Glomerular visceral epithelial cell (primary cell): Measurements from ENCODE around the gene ZG16B.

Experiments used
- DNase-seq: peaks from one replicate; pipeline ENCODE4 v3.0.0-alpha.2; 2016; ENCODE audit errors: extremely low spot score

The ZG16B gene

DNA sequence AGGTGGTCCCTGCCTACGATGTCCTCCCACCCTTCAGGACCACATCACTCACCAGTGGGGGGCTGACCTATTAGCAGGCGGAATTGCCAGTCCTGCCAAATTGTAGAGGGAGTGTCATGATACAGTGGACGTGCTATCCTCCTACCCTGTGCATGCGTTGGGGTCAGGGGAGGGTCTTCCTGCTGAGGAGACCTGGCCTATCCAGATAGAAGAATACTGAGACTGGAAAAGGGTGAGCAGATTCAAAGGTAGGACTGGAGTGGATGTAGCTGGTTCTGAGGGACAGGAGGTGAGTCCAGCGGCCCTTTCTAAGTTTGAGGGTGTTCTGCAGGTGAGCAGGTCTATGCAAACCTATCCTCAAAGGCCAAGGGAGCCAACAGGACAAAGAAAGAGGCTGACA lies 23.8 kb upstream of the ZG16B start:
- no peak for DNase-seq

DNA sequence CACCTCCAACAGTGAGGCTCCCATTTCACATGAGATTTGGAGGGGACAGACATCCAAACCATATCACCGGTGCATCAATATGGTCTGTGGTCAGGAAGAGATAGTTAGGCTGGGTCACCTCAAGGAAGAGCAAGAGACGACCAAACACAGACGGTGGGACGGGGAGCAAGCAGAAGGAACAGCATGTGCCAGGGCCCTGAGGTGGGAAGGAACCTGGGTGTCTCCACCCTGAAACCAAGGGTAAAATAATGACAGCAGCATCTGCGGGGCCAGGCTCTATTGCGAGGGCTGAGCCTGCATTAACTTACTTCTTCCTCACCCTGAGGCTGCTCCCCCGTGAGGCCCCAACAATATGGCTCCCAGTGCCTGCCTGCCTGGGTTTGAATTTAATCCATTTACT lies 21.9 kb upstream of the ZG16B start:
- DNase-seq: no peak

DNA sequence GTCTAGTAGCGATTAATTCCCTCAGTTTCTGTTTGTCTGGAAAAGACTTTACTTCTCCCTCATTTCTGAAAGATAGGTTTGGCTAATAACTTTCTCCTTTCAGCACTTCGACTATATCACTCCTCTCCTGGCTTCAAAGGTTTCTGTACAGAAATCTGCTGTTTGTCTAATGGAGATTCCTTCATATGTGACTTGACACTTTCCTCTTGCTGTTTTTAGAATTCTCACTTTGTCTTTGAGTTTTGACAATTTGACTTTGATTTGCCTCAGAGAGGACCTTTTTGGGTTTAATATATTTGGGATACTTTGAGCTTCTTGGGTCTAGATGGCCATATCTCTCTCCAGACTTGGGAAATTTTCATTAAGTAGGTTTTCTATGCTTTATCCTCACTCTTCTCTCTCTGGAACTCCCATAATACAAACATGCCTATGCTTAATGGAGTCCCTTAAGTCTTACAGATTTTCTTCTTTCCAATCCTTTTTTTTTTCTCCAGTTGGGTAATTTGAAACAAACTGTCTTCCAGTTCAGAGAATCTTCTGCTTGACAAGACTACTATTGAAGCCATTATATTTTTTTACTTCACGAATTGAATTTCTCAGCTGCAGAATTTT lies 20.8 kb upstream of the ZG16B start:
- no peak for DNase-seq

DNA sequence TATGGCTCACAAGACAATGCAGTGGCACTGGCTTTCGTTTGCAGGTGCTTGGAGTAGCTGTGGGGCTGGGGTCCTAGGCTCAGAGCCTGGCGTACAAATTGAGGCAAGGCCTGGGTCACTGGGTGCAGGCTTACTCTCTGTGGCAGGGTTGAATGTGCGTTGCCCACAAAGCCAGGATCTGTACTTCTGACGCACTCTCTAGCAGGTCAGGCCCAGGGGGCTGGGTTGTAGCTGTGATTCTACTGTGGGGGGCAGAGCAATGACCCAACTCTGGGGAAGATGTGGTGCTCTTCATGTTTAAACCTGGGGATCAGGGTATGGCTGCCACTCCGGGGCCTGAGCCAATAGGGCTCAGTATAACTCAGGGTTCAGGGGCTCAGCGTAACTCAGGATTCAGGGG lies 19.5 kb upstream of the ZG16B start:
- no peak for DNase-seq

DNA sequence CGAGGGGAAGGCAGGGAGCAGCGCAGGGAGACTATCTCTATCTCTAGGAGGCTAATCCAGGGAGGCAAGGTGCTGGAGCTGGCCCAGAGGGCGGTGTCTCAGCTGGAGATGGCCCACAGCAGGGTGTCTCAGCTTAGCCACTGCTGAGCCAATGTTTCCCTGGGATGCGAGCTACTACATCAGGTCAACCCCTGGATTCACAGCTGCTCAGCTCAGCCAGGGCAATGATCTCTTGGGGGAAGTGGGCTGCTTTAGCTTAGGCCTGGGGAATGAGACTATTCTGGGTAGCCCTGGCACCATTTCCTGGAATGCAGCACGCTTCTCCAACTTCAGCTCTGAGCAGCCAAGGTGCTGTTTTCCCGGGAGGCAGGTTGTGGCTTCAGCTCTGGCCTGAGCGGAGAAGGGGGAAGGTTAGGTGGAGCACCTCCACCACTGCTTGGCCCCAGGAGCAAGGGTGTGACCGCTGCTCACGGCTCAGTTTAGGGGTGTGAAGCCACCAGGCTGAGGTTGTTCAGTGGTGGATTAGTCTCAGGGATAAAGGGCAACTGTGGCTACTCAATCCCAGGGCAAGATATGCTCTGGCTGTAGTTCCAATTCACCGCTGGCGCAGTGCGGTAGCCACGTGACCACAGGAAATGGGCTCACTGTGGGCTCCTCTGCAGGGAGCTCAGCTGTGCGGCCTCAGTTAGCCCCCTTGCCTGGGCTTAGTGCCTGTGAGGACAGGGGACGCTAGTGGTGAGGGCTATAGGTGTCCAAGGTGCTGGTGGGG lies 18.2 kb upstream of the ZG16B start:
- no peak for DNase-seq

DNA sequence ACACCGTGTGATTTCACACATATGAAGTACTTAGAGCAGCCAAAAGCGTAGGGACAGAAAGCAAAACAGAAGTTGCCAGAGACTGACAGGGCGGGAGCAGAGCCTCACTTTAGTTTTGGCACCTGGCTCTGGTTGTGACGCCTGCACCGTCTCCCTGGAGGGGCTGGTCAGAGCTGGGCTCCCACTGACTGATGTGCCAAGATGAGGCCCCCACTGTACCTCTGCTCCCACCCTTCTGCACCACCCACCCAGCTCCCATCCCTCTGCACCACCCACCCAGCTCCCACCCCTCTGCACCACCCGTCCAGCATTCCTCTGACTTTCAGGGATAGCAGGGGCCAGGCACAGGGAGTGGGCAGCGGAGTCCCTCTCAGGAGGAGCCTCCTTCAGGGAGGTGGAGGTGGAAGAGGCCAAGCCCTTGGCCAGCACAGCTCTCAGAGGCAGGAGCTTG lies 16.3 kb upstream of the ZG16B start:
- no peak for DNase-seq

DNA sequence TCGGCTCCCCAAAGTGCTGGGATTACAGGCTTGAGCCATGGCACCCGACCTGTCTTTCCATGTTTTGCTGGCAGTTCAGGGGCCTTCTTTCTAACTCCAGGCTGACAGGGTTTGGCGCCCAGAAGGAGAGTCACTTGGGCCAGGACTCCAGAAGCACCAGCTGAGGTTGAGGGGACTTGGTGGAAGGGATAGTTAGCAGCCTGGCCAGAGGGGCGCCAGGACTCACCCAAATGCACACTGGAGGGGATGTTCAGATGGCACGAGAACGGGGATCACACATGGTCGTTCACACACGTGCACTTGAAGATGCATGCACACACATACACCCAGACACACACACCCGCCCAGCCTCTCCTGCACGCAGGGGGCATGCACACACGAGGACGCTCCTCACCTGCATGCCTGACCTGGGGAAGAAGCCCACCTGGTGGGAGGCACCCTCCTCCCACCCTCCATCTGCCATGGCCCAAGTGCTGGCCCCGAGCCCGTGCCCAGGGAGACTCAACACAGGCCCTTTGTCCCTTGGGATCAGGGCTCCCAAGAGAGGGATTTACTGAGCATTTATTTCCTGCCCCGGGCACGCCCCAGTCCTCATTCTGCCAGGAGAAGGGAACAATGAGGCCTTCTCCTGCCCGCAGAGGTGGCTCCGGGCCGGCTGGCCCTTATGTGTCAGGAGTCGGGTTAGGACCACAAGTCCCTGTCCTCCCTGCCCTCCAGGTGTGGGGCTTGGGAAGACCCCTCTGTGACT lies 15.4 kb upstream of the ZG16B start:
- DNase-seq: no peak

DNA sequence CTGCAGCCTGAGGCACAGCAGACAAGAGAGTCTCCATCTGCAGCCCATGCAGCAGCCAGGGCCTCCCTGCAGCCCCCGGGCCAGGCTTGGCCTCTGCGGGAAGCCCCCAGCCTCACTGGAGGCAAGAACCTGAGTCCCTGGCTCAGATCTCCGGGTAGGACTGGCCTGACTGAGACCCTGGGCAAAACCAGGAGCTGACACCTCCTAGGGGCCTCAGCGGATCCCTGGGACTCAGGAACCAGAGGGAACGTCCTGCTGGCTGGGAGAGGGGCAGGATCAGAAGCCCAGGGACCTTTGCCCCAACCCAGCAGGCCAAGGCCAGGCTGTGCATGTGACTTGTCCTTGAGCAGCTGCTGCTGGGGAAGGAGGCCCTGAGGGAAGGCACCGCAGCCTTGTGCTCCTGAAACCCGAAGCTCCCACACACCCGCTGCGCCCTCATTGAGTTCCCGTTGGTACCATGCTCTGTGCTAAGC lies 14.8 kb upstream of the ZG16B start:
- DNase-seq: no peak

DNA sequence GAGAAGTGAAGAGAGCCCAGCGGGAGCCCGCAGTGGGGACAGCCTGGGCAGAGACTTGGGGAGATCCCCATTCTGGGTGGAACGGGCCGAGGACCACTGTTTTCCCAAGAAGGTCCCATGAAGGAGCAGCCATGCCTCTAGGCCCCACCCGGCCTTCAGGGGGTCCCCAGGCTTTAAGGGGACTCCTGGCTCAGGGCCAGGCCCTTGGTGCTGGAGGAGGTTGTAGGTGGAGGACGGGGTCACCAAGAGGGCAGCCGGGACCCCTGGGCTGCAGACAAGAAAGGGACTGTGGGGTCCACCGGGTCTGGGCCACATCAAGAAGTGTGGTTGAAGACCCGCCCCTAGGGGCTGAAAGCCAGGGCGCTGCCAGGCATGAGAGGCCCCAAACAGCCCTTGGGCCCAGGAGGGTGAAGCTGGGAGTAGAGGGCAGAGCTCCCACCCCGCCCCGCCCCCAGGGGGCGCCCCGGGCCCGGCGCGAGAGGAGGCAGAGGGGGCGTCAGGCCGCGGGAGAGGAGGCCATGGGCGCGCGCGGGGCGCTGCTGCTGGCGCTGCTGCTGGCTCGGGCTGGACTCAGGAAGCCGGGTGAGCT lies 13.3 kb upstream of the ZG16B start, which contains the start of gene PRSS21:
Gene PRSS21, plus strand, starts transcription at position 487 of the 589 bp plus-strand sequence. Its CDS starts 32 bp downstream, at position 519.
- DNase-seq: no peak

DNA sequence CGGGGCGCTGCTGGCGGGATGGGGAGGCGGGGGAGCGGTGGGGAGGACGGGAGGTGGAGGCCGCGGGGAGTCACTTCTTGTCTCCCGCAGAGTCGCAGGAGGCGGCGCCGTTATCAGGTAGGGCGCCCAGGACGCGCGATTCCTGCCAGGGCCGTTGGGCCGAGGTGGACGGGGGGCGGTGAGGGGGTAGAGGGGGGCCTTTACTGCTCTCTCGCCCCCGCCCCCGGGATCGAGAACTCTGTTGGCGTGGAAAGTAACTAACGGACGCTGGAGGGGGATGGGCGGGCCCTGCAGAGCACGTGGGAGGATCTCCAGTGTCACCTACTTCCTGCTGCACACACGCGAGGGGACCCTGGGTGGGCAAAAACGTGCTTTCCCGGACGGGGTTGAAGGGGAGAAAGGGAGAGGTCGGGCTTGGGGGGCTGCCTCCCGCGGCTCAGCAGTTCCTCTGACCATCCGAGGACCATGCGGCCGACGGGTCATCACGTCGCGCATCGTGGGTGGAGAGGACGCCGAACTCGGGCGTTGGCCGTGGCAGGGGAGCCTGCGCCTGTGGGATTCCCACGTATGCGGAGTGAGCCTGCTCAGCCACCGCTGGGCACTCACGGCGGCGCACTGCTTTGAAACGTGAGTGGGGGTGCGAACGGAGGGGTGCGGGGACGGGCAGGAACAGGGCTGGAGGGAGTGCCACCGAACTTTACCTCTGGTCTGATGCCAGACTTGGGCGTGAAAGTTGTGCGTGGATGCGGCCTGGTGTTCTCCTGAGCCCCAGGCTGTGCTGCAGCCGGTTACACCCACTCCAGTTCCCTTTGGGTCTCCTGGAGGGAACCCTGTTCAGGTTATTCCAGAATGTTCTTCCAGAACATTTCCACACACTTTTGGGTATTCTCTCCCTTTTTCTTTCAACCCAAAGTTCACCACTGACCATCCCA lies 12.5 kb upstream of the ZG16B start:
- no peak for DNase-seq

DNA sequence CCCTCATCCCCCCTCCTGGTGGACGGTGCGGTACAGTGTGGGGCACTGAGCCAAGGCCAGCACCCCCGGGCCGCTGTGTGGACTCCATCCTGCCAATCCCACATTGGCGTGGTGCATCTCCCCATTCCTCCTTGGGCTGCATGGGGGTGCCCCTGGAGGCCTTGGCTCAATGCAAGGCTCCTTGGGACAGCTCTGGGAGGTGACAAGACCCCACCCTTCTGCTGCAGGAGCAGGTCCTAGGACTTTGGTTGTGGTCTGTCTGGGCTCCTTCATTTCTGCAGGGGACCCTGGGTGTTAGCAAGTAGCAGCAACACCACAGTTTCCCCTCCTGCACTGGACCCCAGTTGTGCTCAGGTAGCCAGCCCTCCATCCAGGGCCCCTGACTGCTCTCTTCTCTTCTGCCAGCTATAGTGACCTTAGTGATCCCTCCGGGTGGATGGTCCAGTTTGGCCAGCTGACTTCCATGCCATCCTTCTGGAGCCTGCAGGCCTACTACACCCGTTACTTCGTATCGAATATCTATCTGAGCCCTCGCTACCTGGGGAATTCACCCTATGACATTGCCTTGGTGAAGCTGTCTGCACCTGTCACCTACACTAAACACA lies 11.7 kb upstream of the ZG16B start:
- no peak for DNase-seq

DNA sequence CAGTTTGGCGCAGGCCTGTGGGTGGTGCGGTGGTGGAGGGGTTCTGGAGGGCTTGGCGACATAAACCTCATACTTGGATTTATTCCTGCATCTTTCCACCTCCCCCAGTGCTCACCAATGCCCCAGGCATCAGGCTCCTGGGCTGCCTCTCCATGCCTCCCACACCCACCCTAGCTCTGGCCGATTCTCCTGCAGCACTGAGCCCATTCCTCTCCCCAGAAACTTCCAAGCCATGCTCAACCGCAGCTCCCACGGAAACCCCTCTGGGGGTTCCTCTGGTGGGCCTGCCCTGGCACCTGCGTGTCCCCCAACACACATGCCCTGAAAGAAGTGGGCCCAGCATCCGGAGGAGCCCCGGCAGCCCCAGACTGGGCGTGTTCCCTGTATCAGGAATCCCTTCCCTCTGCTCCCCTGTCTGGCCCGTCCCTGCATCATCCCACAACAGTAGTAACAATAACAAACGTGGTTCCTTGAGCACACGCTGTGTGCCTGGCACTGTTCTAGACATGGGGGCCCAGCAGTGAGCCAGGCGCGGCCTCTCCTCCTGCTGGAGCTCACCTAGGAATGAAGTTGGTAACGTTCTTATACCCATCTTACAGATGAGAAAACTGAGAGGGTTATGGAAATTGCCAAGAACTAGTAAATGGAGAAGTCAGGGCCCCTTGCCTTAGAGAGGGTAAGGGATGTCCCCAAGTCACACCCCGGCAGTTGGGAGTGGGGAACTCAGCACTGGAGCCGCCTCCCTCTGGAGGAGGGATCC lies 10.7 kb upstream of the ZG16B start:
- DNase-seq: no peak

DNA sequence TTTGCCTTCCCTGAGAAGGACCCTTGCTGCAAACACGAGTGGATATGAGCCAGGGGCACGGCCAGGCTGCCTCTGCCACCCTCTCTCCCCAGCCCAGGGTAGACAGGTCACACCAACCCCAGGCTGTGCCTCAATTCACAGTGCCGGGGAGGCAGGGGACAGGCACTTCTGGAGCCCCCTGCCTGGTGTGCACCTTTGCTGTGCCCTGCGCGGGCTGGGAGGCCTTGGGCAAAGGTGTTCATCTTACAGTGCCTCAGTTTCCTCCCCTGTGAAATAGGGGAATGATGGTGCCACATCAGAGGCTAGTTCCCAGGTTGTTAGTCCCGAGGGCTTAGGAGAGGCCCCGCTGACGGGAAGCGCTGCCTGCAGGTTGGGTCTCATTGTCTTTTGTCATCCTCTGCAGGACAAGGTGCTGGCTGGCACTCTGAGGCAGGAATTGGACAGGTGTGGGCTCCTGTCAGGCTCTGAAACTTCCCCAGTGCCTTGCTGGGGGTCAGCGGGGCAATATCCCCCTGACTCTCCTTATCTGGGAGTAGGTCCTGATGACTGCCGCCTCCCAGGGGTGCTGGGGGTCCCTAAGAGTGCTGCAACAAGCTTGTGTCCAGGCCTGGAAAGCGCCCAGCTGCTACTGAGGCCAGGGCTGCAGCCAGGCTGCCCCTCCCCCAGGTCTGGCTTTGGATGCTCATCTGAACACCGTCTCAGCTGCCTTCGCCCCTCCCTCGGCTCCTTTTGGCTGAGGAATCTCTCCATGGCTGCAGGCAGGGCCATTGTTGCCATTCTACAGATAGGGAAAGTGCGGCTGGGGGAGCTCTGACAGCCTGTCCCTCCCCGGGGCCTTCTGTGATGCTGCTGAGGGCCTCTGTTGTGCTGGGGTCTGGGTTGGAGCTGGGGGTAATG lies 9.9 kb upstream of the ZG16B start:
- DNase-seq: no peak

DNA sequence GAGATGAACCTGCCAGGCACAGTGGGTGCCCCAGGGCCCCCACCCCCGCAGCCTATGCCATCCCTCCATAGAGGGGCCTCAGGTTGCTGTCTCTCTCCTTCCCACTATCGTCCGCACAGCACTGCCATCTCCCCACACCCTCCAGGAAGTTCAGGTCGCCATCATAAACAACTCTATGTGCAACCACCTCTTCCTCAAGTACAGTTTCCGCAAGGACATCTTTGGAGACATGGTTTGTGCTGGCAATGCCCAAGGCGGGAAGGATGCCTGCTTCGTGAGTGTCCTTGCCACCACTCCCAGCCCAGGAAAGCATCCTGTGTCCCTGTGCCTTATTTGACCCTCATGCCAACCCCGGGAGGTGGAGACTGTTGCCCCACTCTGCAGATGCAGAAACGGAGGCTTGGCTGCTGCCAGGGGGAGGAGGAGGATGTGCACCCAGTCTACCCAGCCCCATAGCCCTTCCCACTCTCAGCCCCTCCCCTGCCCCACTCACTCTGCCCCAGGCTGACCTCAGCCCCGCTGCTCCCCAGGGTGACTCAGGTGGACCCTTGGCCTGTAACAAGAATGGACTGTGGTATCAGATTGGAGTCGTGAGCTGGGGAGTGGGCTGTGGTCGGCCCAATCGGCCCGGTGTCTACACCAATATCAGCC lies 9.1 kb upstream of the ZG16B start:
- DNase-seq: no peak

DNA sequence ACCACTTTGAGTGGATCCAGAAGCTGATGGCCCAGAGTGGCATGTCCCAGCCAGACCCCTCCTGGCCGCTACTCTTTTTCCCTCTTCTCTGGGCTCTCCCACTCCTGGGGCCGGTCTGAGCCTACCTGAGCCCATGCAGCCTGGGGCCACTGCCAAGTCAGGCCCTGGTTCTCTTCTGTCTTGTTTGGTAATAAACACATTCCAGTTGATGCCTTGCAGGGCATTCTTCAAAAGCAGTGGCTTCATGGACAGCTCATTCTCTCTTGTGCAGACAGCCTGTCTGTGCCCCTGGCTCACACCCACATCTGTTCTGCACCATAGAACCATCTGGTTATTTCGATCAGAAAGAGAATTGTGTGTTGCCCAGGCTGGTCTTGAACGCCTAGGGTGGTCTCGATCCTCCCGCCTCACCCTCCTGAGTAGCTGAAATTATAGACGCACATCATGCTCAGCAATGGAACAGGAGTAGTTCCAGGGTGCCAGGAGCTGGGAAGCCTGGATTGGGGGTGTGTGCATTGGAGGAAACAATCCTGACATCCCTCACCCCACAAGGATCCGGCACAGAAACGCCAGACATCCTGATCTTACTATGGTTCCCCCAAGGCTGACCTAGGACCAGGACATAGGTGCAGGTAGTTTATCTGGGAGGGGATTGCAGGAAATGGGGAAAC lies 8.5 kb upstream of the ZG16B start:
- no peak for DNase-seq

DNA sequence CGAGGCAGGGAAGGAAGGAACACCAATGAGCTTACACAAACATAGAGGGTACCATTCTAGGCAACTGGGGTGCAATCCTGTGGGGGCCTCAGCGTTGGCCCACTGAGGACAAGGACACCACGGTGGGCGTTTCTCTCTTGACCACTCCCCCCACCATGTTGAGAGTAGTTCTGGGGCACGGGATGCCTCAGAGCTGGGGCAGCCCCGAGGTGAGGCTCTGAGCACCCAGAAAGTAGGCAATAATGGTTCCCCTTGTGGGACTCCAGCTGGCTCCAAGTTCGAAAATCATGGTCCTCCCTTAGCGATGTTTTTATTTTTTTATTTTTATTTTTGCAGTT lies 8.0 kb upstream of the ZG16B start:
- no peak for DNase-seq

DNA sequence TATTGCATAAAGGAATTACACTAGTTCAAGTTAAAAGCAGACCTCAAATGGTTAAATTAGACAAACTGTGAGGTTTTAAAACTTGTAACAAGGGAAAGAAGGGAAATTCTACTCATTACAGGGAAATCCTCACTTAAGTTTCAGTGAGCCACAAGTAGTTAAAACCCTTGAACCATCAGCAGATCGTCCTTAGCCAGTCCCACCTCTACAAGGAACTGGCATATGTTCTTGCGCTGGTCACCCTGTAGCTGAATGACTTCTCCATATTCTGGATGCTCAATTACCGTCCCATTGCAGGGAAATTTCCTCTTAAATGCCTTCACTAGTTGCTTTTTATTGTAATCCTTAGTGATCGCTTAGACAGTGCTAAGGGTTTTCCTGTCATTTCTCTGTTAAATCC lies 7.6 kb upstream of the ZG16B start:
- DNase-seq: no peak

DNA sequence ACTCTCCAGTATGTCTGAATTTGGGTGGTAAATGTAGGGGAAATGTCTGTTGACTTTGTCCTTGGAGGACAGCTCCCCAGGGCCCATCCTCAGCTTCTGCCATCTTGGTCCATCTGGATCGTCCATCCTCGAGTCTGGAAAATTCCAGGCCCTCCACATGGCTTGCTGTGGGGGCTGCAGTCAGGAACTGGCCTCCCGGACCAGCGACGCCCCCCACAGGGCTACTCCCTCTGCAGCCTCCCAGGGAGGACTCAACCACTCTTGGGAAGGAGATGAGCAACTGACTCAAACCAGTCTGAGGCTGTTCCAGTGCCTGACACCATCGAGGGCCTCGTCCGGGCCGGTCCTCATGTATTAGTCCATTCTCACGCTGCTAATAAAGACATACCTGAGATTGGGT lies 5.5 kb upstream of the ZG16B start:
- no peak for DNase-seq
